GM12892 (cell line): Measurements from ENCODE around the gene HIVEP3.

ENCODE experiments used
- POLR2A ChIP-seq: IDR thresholded peaks from 2 replicates; pipeline ENCODE4 v1.6.1; 2011; ENCODE audit warnings: low read depth, low read length, control low read depth
- TAF1 ChIP-seq: IDR thresholded peaks from 2 replicates; pipeline ENCODE4 v1.6.1; 2011; ENCODE audit warnings: low read depth, mild to moderate bottlenecking, control low read depth, low read length, borderline replicate concordance

GRCh38 chr1:41679531-41679930 is 239.2 kb downstream of the HIVEP3 start:
- TF ChIP-seq TAF1 (no peak), POLR2A (no peak)
